GM21447 (cell line): ENCODE results near the gene UFSP2.
"Not testable (repeated sequence)": the region's sequence is repeated elsewhere in the genome, so short reads cannot be mapped to it uniquely, and the experiment has no call there.

Source experiments
- ATAC-seq: cut with Tn5 transposase; IDR thresholded peaks from one replicate; pipeline ENCODE4 v1.9.1; 2021; ENCODE audit not compliant: unreplicated experiment

The UFSP2 gene

DNA sequence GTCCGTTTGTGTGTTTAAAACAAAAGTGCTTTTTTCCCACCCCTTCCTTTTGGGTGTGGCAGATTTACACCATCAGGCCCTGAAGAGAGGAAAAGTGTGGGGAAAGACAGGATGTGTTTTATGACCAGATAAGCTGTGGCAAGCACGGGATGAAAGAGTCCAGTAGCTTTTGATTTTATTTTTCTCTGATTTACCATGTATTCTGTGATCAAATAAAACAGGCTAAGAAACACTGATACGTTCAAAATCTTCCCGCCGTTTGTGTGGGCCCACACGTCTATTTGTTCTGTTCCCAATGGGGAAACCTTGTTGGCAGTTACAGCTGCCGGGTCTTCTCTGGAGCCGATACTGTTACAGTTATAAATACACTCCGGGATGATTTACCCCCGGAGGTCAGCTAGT, 40.8 kb downstream of the UFSP2 start:
- no peak for ATAC-seq

DNA sequence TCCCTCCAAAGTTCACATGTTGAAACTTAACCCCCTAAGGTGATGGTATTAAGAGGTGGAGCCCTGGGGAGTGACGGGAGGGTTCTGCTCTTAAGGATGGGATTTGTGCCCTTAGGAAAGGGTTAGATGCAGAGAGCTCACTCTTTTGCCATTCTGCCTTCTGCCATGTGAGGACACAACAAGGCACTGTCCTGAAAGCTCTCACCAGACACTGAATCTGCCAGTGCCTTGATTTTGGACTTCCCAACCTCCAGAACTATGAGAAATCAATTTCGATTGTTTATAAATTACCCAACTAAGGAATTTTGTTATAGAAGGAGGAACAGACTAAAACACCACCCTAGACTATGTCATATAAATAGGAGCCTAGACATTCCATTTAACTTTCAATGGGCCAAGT, 41.7 kb downstream of the UFSP2 start:
- no peak for ATAC-seq

DNA sequence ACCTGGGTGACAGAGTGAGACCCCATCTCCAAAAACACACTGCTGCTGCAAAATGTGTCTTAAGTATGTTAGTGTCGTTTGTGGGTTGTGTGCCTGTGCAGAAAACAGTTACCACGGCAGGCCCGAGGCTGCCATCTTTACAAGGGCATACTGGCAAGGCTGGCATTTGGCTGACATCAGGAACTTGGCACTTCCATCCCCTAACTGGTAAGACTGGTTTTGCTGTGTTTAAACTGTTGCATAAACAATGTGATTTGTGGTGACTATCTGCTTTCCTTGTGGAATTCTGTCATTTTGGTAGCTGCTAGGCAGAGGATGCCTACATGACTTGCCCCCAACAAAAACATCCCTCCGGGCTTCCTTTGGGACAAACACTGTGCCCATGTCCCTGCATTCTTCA, 42.3 kb downstream of the UFSP2 start:
- no peak for ATAC-seq

GRCh38 chr4:185382754-185383153, 43.0 kb downstream of the UFSP2 start:
- ATAC-seq = no peak

GRCh38 chr4:185381288-185382196, 44.2 kb downstream of the UFSP2 start:
- no peak for ATAC-seq

- no peak for ATAC-seq
These were observed 45.4 kb downstream of the UFSP2 start for GRCh38 chr4:185380320-185380719.

- ATAC-seq = no peak
These were observed 46.2 kb downstream of the UFSP2 start for GRCh38 chr4:185379326-185380295.

DNA sequence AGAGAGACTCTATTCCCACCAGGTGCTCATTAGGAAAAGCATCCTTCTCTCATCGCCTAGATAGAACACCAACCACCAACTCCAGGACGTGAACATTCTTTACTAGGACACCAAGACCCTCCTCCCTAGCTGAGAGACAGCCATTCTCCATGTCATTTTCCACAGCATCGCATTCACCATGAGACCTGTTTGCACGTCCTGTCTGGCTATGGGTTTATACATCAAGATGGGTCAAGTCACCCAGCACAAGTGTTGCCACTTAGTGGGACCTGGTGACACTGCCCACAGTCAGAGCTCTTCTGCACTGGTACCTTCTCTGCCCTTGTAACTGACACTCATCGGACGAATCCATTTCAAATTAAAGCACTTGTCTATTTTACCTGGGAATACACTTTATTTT, 47.5 kb downstream of the UFSP2 start:
- no peak for ATAC-seq

DNA sequence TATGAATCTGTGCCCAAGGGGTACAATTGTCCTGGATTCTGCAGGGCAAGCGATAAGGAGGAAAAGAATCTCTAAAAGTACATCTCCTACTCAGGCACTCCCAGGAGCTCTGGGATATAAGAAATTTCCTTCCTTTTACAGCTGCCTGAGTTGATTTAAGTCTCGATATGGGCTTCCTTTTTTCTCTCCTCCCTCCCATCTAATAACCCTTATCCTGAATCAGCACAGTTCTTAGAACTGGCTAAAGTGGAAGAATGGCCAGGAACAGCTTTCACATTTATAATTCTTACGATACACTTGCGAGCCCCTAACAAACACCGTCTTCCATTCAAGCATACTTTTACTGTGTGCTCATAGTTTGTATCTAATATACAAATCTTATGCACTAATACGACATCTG, 51.2 kb downstream of the UFSP2 start:
- no peak for ATAC-seq

DNA sequence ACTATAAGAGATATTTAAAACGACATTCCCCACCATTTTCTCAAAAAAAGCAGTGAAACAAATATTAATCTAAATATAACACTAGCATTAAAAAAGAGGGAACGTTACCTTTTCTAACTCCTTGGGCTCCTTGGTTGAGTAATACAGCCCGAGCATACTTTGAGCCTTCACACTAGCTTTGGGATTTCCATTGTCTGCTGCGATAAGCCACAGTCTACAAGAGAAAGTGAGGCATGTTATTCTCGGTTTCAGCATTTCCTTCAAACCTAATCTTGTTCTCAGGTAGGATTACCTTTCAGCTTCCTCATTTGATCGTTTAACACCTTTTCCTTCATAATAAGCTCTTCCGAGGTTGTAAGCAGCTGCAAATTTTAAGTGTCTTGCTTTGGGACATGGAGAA, 51.7 kb downstream of the UFSP2 start:
- no peak for ATAC-seq

DNA sequence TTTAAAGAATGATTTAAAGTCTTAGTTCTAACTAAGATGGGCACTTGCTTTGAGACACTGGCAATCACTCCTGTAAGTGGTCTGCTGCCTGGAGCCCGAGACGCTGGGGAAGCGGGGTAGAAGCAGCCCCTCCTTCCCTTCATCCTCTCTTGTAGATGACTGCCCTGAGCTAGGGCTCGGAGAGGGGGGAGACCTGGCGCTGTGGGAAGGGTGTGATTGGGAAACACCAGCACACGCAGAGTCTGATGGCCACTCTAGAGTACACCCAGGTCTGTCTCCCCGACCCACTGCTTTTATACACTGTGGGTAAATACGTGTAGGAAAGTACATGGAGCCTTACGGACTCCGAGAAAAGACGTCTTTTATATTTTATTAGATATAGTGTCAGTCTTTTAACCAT, 54.1 kb downstream of the UFSP2 start:
- ATAC-seq = no peak

- ATAC-seq = no peak
These were observed 55.4 kb downstream of the UFSP2 start for GRCh38 chr4:185370268-185370949.

DNA sequence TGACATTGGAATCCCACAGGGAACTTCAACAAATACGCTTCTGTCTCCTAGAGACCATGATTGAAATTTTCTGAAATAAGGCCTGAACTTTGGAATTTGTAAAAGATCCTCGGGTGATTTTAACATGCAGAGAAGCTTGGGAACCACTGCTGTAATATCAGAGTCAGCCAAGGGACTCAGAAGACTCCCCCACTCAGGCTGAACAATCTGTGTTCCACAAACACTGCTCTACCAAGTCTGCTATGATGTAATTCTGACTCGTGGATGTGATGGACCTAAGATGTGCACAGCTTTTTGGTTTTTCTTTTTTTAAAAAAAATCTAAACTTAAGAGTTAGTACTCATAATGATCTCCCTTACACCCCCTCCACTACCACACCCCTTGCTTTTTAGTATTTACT, 56.0 kb downstream of the UFSP2 start:
- ATAC-seq = no peak

DNA sequence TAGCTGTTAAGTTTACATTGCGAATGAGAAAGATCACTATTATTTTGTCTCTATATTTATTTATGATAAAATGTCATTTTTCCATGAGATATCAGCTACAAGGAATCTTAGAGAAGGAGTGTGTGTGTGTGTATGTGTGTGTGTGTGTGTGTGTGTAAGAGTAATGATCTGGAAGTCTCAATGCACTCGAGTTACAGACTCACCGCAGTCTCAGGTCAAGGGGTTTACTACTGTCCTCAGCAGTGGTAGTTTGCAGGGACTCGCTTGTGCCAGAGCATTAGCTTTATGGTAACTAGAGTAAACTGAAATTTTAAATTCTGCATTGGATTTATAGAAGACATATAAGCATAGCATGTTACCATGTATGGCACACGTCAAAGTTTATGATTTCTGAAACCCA, 60.9 kb downstream of the UFSP2 start:
- ATAC-seq = no peak

- no peak for ATAC-seq
These were observed 62.5 kb downstream of the UFSP2 start for GRCh38 chr4:185363251-185363650.

DNA sequence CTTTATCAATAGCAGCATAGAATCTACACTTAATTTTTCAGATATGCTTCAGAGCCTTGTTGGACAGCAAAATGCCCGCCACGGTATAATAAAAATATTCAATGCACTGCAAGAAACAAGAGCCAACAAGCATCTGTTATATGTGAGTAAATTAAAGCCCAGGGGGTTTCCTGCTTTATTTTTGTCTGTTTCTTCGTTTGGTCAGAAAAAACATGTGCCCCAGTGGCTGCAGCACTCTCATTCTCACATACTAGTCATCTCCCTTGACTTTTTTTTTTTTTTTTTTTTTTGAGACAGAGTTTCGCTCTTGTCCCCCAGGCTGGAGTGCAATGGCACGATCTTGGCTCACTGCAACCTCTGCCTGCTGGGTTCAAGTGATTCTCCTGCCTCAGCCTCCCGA, 63.2 kb downstream of the UFSP2 start:
- not testable (repeated sequence) for ATAC-seq

GRCh38 chr4:185361872-185362271, 63.9 kb downstream of the UFSP2 start:
- ATAC-seq = no peak

- ATAC-seq = no peak
These were observed 65.9 kb downstream of the UFSP2 start for GRCh38 chr4:185359767-185360446.

DNA sequence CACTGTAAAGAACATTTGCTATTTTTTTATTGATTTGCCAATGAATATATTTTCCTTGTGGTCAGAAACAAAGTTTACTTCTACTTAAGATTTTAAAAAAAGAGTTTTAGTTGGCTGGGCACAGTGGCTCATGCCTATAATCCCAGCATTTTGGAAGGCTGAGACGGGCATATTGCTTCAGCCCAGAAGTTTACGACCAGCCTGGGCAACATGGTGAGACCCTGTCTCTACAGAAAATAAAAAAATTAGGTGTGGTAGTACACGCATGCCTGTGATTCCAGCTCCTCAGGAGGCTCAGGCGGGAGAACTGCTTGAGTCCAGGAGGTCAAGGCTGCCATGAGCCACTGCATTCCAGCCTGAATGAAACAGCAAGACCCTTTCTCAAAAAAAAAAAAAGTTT, 66.8 kb downstream of the UFSP2 start:
- ATAC-seq = no peak

GRCh38 chr4:185358514-185358913, 67.2 kb downstream of the UFSP2 start:
- ATAC-seq = no peak
